ENCODE results near the gene MRC2. TPM values are rescaled to one million over a fixed set of nuclear protein-coding genes. Genes with fewer than 3 reads are reported as not detected.

MRC2 gene
- polyA plus RNA-seq, 1 of the 3 experiments (the other 2 are of a cell fraction), result 213 TPM

DNA sequence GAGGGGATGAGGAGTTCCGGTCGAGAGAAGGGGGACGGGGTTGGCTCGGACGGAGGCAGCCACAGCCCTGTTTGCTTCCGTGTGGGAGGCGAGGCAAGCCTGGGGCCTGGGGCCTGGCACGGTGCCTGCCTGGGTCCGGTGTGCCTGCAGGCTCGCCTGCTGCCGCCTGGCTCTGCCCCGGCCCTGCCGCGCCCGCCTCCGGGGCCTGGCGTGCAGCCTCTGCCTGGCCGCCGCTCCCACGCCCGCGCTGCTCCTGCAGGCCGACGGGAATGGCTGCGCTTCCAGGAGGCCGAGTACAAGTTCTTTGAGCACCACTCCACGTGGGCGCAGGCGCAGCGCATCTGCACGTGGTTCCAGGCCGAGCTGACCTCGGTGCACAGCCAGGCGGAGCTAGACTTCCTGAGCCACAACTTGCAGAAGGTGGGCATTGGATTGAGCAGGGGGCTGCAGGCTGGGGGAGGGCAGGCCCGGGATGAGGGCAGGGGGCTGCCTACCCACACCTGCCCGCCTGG is 53.1 kb downstream of the MRC2 start:
- H3K9me3 ChIP-seq, result no peaks in the 10 kb centered on the region
- no peak for DNase-seq
- H3K4me3 ChIP-seq (ENCODE audit: low read depth in 2 of 2, low read length in 1 of 2), result no peak overlapping the region
- peaks cover 23% of the 10 kb centered on the region for H3F3A ChIP-seq (replicated peaks; ENCODE audit: insufficient read depth)
- H3K27ac ChIP-seq (ENCODE audit: low read depth in 2 of 2, low read length in 1 of 2), result no peak overlapping the region
- H4K20me1 ChIP-seq (ENCODE audit: insufficient read depth), result 0 out of 2 replicates have a peak, but pooled peaks cover 4% of the 10 kb centered on the region
- H3K4me1 ChIP-seq (ENCODE audit: control insufficient read depth in 1 of 2, insufficient read depth in 2 of 2, low read depth in 1 of 2, low read length in 1 of 2), result no peaks in the 10 kb centered on the region; a peak in 1 of 4 replicates
- H3K27me3 ChIP-seq (ENCODE audit: insufficient read depth), result no peaks in the 10 kb centered on the region
- H3K4me2 ChIP-seq, result no peak overlapping the region
- ChIA-PET CTCF (interaction anchor here (0.7 to 5.1 kb wide), 2 partner anchors 9 to 19 kb away, joined by 3 to 32 read pairs; no protein-coding TSS in a partner anchor), POLR2A (no interaction called here)
- H3K36me3 ChIP-seq (replicated peaks in 1 of 2; ENCODE audit: control insufficient read depth in 1 of 2, insufficient read depth in 2 of 2, low read length in 1 of 2), result peaks cover 75 to 88% of the 10 kb centered on the region in 2 experiments
- no peak overlapping the region for H3K9ac ChIP-seq
- 92% methylated on average over 14 of the region's 36 CpGs for WGBS (ENCODE audit: low lambda C conversion rate)
- H3K9me2 ChIP-seq, result no peaks in the 10 kb centered on the region
- H3K79me2 ChIP-seq (ENCODE audit: insufficient read depth), result peaks cover 11% of the 10 kb centered on the region; the same call in 1 of the 2 replicates
- H2AFZ ChIP-seq (ENCODE audit: low read depth), result no peak overlapping the region
- TF ChIP-seq, protein P1, sequence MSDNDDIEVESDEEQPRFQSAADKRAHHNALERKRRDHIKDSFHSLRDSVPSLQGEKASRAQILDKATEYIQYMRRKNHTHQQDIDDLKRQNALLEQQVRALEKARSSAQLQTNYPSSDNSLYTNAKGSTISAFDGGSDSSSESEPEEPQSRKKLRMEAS (IDR thresholded peaks at IDR 0.05; ENCODE audit: low read depth), result no peak
- TF ChIP-seq SMC3 (IDR thresholded peaks at IDR 0.05; ENCODE audit: low read depth, low read length) (no peak), FOSL2 (IDR thresholded peaks at IDR 0.05; ENCODE audit: borderline replicate concordance, low read depth) (no peak), RAD21 (IDR thresholded peaks at IDR 0.05; ENCODE audit: low read length) (no peak), ELF1 (IDR thresholded peaks at IDR 0.05) (no peak), RCOR1 (IDR thresholded peaks at IDR 0.05; ENCODE audit: low read length) (no peak), NFIC (IDR thresholded peaks at IDR 0.05; ENCODE audit: borderline replicate concordance) (no peak)
- TF ChIP-seq, protein P2, sequence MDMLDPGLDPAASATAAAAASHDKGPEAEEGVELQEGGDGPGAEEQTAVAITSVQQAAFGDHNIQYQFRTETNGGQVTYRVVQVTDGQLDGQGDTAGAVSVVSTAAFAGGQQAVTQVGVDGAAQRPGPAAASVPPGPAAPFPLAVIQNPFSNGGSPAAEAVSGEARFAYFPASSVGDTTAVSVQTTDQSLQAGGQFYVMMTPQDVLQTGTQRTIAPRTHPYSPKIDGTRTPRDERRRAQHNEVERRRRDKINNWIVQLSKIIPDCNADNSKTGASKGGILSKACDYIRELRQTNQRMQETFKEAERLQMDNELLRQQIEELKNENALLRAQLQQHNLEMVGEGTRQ (IDR thresholded peaks at IDR 0.05; ENCODE audit: borderline replicate concordance, low read depth, low read length), result no peak

DNA sequence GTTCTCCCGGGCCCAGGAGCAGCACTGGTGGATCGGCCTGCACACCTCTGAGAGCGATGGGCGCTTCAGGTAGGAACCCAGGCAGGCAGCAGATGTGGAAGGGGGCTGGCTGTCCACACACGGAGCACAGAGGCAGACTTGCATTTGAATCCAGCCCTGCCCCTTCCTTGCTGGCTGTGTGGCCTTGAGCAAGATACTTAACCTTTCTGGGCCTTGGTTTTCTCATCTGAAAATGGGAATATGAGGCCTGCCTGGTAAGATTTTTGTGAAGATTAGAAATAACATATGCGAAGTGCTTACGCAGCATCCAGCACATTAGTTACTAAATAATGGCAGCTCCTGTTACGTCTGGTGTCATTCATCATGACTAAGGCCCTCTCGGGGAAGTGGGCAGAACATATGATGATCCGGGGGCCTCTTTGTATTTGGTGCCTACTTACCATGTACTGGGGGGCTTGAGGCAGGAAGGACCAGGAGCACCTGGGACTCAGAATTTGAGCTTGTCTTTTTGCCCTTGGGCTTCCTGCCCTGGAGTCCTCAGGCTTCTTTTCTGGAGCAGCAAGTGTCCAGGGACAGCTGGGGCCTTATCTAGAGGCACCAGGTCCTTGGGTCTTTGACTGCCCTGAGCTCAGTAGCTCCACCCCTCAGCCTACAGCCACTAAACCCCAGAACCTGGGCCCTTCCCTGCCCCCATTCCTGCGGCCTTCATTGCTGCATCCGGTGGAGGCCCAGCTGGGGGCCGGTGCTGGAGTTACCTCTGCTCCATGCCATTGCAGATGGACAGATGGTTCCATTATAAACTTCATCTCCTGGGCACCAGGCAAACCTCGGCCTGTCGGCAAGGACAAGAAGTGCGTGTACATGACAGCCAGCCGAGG is 53.8 kb downstream of the MRC2 start:
- H4K20me1 ChIP-seq (ENCODE audit: insufficient read depth), result 0 out of 2 replicates have a peak, but pooled peaks cover 4% of the 10 kb centered on the region
- H3K27me3 ChIP-seq (ENCODE audit: insufficient read depth), result no peaks in the 10 kb centered on the region
- WGBS (ENCODE audit: low lambda C conversion rate), result 93% methylated on average over 12 of the region's 17 CpGs
- no peak overlapping the region for H2AFZ ChIP-seq (ENCODE audit: low read depth)
- peaks cover 26% of the 10 kb centered on the region for H3F3A ChIP-seq (replicated peaks; ENCODE audit: insufficient read depth)
- H3K9me2 ChIP-seq, result no peaks in the 10 kb centered on the region
- no peaks in the 10 kb centered on the region for H3K9me3 ChIP-seq
- peaks cover 68 to 87% of the 10 kb centered on the region in 2 experiments for H3K36me3 ChIP-seq (replicated peaks in 1 of 2; ENCODE audit: control insufficient read depth in 1 of 2, insufficient read depth in 2 of 2, low read length in 1 of 2)
- H3K9ac ChIP-seq, result no peak overlapping the region
- TF ChIP-seq, protein P3, sequence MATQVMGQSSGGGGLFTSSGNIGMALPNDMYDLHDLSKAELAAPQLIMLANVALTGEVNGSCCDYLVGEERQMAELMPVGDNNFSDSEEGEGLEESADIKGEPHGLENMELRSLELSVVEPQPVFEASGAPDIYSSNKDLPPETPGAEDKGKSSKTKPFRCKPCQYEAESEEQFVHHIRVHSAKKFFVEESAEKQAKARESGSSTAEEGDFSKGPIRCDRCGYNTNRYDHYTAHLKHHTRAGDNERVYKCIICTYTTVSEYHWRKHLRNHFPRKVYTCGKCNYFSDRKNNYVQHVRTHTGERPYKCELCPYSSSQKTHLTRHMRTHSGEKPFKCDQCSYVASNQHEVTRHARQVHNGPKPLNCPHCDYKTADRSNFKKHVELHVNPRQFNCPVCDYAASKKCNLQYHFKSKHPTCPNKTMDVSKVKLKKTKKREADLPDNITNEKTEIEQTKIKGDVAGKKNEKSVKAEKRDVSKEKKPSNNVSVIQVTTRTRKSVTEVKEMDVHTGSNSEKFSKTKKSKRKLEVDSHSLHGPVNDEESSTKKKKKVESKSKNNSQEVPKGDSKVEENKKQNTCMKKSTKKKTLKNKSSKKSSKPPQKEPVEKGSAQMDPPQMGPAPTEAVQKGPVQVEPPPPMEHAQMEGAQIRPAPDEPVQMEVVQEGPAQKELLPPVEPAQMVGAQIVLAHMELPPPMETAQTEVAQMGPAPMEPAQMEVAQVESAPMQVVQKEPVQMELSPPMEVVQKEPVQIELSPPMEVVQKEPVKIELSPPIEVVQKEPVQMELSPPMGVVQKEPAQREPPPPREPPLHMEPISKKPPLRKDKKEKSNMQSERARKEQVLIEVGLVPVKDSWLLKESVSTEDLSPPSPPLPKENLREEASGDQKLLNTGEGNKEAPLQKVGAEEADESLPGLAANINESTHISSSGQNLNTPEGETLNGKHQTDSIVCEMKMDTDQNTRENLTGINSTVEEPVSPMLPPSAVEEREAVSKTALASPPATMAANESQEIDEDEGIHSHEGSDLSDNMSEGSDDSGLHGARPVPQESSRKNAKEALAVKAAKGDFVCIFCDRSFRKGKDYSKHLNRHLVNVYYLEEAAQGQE (IDR thresholded peaks at IDR 0.05; ENCODE audit: low read depth, low read length), result no peak
- TF ChIP-seq SIN3A (IDR thresholded peaks at IDR 0.05; ENCODE audit: borderline replicate concordance, low read depth, low read length) (no peak), RFX5 (IDR thresholded peaks at IDR 0.05; ENCODE audit: low read length) (no peak), MXI1 (IDR thresholded peaks at IDR 0.05; ENCODE audit: low read depth, low read length) (no peak), GABPA (IDR thresholded peaks at IDR 0.05; ENCODE audit: low read depth) (no peak), TAF1 (IDR thresholded peaks at IDR 0.05; ENCODE audit: borderline replicate concordance, low read depth, low read length) (no peak)
- TF ChIP-seq, protein P4, sequence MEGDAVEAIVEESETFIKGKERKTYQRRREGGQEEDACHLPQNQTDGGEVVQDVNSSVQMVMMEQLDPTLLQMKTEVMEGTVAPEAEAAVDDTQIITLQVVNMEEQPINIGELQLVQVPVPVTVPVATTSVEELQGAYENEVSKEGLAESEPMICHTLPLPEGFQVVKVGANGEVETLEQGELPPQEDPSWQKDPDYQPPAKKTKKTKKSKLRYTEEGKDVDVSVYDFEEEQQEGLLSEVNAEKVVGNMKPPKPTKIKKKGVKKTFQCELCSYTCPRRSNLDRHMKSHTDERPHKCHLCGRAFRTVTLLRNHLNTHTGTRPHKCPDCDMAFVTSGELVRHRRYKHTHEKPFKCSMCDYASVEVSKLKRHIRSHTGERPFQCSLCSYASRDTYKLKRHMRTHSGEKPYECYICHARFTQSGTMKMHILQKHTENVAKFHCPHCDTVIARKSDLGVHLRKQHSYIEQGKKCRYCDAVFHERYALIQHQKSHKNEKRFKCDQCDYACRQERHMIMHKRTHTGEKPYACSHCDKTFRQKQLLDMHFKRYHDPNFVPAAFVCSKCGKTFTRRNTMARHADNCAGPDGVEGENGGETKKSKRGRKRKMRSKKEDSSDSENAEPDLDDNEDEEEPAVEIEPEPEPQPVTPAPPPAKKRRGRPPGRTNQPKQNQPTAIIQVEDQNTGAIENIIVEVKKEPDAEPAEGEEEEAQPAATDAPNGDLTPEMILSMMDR (IDR thresholded peaks at IDR 0.05), result no peak
- CTCF ChIA-PET, result interaction anchor here (0.7 to 5.1 kb wide), 2 partner anchors 10 to 20 kb away, joined by 3 to 32 read pairs; no protein-coding TSS in a partner anchor
- H3K79me2 ChIP-seq (ENCODE audit: insufficient read depth), result peaks cover 14% of the 10 kb centered on the region; the same call in 1 of the 2 replicates
- H3K4me1 ChIP-seq (ENCODE audit: control insufficient read depth in 1 of 2, insufficient read depth in 2 of 2, low read depth in 1 of 2, low read length in 1 of 2), result no peaks in the 10 kb centered on the region
- POLR2A ChIA-PET, result no interaction called here
- H3K4me2 ChIP-seq, result no peak overlapping the region
- no peak overlapping the region for H3K4me3 ChIP-seq (ENCODE audit: low read depth in 2 of 2, low read length in 1 of 2)
- no peak overlapping the region for H3K27ac ChIP-seq (ENCODE audit: low read depth in 2 of 2, low read length in 1 of 2)
- no peak for DNase-seq

All from SK-N-SH (cell line).